Parathyroid adenoma (tissue), 2 donors: Measurements from ENCODE around the gene DHX30.

Source experiments
- H2AFZ ChIP-seq: fragments of 300-600 bp; sonication (generic); one replicate; pipeline ENCODE4 v1.7.0; 2017; ENCODE audit warnings: antibody characterized with exemption, mild to moderate bottlenecking
- H3K27ac ChIP-seq: fragments of 300-600 bp; sonication (generic); one replicate; pipeline ENCODE4 v1.7.0; 2017
- H3K27me3 ChIP-seq: fragments of 300-600 bp; sonication (generic); one replicate; pipeline ENCODE4 v1.7.0; 2017; ENCODE audit warnings: low read length; ENCODE audit not compliant: control insufficient read depth, insufficient read depth
- H3K36me3 ChIP-seq: fragments of 300-600 bp; sonication (generic); one replicate; pipeline ENCODE4 v1.7.0; 2017; ENCODE audit warnings: low read length; ENCODE audit not compliant: control insufficient read depth, insufficient read depth
- H3K4me1 ChIP-seq: fragments of 300-600 bp; sonication (generic); one replicate; pipeline ENCODE4 v1.7.0; 2017; ENCODE audit warnings: control low read depth
- H3K4me2 ChIP-seq: fragments of 300-600 bp; sonication (generic); one replicate; pipeline ENCODE4 v1.7.0; 2017; ENCODE audit warnings: low read length
- H3K4me3 ChIP-seq: fragments of 300-600 bp; sonication (generic); one replicate; pipeline ENCODE4 v1.7.0; 2017; ENCODE audit warnings: low read depth, low read length
- H3K79me2 ChIP-seq: fragments of 300-600 bp; sonication (generic); one replicate; pipeline ENCODE4 v1.7.0; 2017; ENCODE audit warnings: control low read depth
- H3K9ac ChIP-seq: fragments of 300-600 bp; sonication (generic); one replicate; pipeline ENCODE4 v1.7.0; 2017; ENCODE audit warnings: mild to moderate bottlenecking
- H3K9me3 ChIP-seq: fragments of 300-600 bp; sonication (generic); one replicate; pipeline ENCODE4 v1.7.0; 2017; ENCODE audit warnings: low read length; ENCODE audit not compliant: control insufficient read depth
- TF ChIP-seq, protein P1 (sequence below): fragments of 300-600 bp; sonication (generic); IDR thresholded peaks from one replicate; pipeline ENCODE4 v1.7.0; 2017; ENCODE audit warnings: antibody characterized with exemption, mild to moderate bottlenecking
- donor health status: primary hyperparathyroidism.

Gene DHX30

GRCh38 chr3:47804577-47804976 lies 1.6 kb downstream of the DHX30 start:
- H2AFZ ChIP-seq = no peak overlapping the region
- peaks cover 34% of the 10 kb centered on the region for H3K79me2 ChIP-seq
- H3K4me1 ChIP-seq = peaks cover 4% of the 10 kb centered on the region
- H3K4me3 ChIP-seq = no peak overlapping the region
- no peaks in the 10 kb centered on the region for H3K9me3 ChIP-seq
- no peaks in the 10 kb centered on the region for H3K36me3 ChIP-seq
- H3K27ac ChIP-seq = no peak overlapping the region
- no peaks in the 10 kb centered on the region for H3K27me3 ChIP-seq
- H3K4me2 ChIP-seq = no peak overlapping the region
- TF ChIP-seq, protein P1, sequence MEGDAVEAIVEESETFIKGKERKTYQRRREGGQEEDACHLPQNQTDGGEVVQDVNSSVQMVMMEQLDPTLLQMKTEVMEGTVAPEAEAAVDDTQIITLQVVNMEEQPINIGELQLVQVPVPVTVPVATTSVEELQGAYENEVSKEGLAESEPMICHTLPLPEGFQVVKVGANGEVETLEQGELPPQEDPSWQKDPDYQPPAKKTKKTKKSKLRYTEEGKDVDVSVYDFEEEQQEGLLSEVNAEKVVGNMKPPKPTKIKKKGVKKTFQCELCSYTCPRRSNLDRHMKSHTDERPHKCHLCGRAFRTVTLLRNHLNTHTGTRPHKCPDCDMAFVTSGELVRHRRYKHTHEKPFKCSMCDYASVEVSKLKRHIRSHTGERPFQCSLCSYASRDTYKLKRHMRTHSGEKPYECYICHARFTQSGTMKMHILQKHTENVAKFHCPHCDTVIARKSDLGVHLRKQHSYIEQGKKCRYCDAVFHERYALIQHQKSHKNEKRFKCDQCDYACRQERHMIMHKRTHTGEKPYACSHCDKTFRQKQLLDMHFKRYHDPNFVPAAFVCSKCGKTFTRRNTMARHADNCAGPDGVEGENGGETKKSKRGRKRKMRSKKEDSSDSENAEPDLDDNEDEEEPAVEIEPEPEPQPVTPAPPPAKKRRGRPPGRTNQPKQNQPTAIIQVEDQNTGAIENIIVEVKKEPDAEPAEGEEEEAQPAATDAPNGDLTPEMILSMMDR = no peak
- no peak overlapping the region for H3K9ac ChIP-seq

DNA sequence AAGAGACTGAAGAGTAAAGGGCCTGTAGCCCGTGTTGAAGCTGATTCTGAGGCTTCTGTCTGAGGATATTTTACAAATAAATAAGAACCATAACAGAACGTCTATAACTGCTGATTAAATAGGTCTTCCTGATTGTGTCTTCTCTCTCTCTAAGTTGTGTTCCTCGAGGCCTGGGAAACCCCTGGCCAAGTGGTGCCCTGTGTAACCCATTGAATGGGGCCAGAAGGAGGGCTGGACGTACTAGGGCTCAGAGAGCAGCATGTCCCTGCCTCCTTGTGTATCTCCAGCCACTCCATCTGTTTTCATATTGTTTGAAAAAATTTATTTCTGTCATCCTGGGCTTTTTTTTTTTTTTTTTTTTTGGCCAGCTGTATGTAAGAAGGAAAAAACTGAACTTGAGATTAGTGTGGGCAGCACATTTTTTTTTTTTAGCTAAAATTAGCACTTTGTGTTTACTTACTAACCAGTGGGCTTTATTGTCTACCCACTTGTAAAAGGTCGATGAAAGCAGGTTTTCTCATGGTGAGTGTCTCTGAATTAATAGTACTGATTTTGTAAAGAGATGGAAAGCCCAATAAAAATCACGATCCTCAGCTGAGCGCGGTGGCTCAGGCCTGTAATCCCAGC lies 10.7 kb downstream of the DHX30 start:
- H3K9ac ChIP-seq = no peak overlapping the region
- H3K4me1 ChIP-seq = no peaks in the 10 kb centered on the region
- no peak overlapping the region for H2AFZ ChIP-seq
- TF ChIP-seq, protein P1 = no peak
- no peak overlapping the region for H3K4me3 ChIP-seq
- no peaks in the 10 kb centered on the region for H3K27me3 ChIP-seq
- peaks cover 11% of the 10 kb centered on the region for H3K79me2 ChIP-seq
- H3K9me3 ChIP-seq = no peaks in the 10 kb centered on the region
- no peak overlapping the region for H3K27ac ChIP-seq
- no peaks in the 10 kb centered on the region for H3K36me3 ChIP-seq
- no peak overlapping the region for H3K4me2 ChIP-seq

- no peaks in the 10 kb centered on the region for H3K9me3 ChIP-seq
- H3K27me3 ChIP-seq = no peaks in the 10 kb centered on the region
- H3K36me3 ChIP-seq = no peaks in the 10 kb centered on the region
- no peak overlapping the region for H2AFZ ChIP-seq
- H3K4me2 ChIP-seq = no peak overlapping the region
- H3K4me1 ChIP-seq = no peaks in the 10 kb centered on the region
- TF ChIP-seq, protein P1 = no peak
- peaks cover 5% of the 10 kb centered on the region for H3K79me2 ChIP-seq
- H3K27ac ChIP-seq = no peak overlapping the region
- H3K9ac ChIP-seq = no peak overlapping the region
- H3K4me3 ChIP-seq = no peak overlapping the region
Measured at GRCh38 chr3:47817609-47818008, 14.7 kb downstream of the DHX30 start.

GRCh38 chr3:47824541-47825473 lies 21.9 kb downstream of the DHX30 start:
- H3K9ac ChIP-seq = peak overlapping the region; percentile 87
- TF ChIP-seq, protein P1 = peak; percentile 90
- H3K27me3 ChIP-seq = no peaks in the 10 kb centered on the region
- no peaks in the 10 kb centered on the region for H3K9me3 ChIP-seq
- peak overlapping the region; percentile 91 for H2AFZ ChIP-seq
- peak overlapping the region; percentile 59 for H3K27ac ChIP-seq
- peaks cover 12% of the 10 kb centered on the region for H3K4me1 ChIP-seq
- H3K79me2 ChIP-seq = peaks cover 16% of the 10 kb centered on the region
- no peaks in the 10 kb centered on the region for H3K36me3 ChIP-seq
- peak overlapping the region; percentile 93 for H3K4me3 ChIP-seq
- peak overlapping the region; percentile 92 for H3K4me2 ChIP-seq
